K562 (cell line): ENCODE measurements around the gene INPP5K.

Source experiments
- BRF2 ChIP-seq: IDR thresholded peaks from 3 replicates; pipeline ENCODE4 v1.6.1; 2011; ENCODE audit warnings: borderline replicate concordance, mild to moderate bottlenecking; ENCODE audit not compliant: insufficient read length, insufficient read depth
- ETV6 ChIP-seq, 3 experiments: fragments of 150-350 bp in 1 of 3; sonication (generic) in 1 of 3; formaldehyde crosslinking in 1 of 3; IDR thresholded peaks; 2 replicates each; pipeline versions ENCODE4 v1.6.1 to v1.8.0; 2014 to 2022; ENCODE audit warnings: borderline replicate concordance in 2 of 3, low read depth in 2 of 3, antibody characterized with exemption in 1 of 3, low read length in 1 of 3, mild to moderate bottlenecking in 1 of 3, missing genetic modification reagents in 1 of 3
- FIP1L1 ChIP-seq: fragments of 200-400 bp; formaldehyde crosslinking; IDR thresholded peaks from 2 replicates; pipeline ENCODE4 v1.6.1; 2018; ENCODE audit warnings: mild to moderate bottlenecking, low read depth, low read length; ENCODE audit not compliant: poor library complexity, severe bottlenecking
- FOXK1 ChIP-seq: sonication (generic); formaldehyde crosslinking; IDR thresholded peaks from 2 replicates; pipeline ENCODE4 v1.8.0; 2022; ENCODE audit warnings: missing genetic modification reagents, mild to moderate bottlenecking, borderline replicate concordance
- MLLT1 ChIP-seq, 2 experiments: fragments of 450-650 bp; IDR thresholded peaks; 2 replicates each; pipeline ENCODE4 v1.6.1; 2016
- MTA2 ChIP-seq: fragments of 450-650 bp; IDR thresholded peaks from 2 replicates; pipeline ENCODE4 v1.6.1; 2016; ENCODE audit warnings: low read depth
- TCF7L2 ChIP-seq: fragments of 150-350 bp; IDR thresholded peaks from 2 replicates; pipeline ENCODE4 v1.6.1; 2016; ENCODE audit warnings: low read depth, mild to moderate bottlenecking, low read length, moderate library complexity
- USF1 ChIP-seq: sonication (generic); formaldehyde crosslinking; IDR thresholded peaks from 2 replicates; pipeline ENCODE4 v1.9.0; 2022; ENCODE audit warnings: mild to moderate bottlenecking, missing genetic modification reagents
- ZBTB40 ChIP-seq, 2 experiments: fragments of 450-650 bp in 1 of 2; sonication (generic) in 1 of 2; formaldehyde crosslinking in 1 of 2; IDR thresholded peaks; 2 replicates each; pipeline versions ENCODE4 v1.7.1 to v1.9.0; 2016 to 2022; ENCODE audit warnings: inconsistent platforms in 1 of 2, mild to moderate bottlenecking in 1 of 2, missing genetic modification reagents in 1 of 2
- ZKSCAN3 ChIP-seq: fragments of 250-450 bp; sonication (Bioruptor Pico); IDR thresholded peaks from 2 replicates; pipeline ENCODE4 v1.4.0; 2020
- ZNF316 ChIP-seq: fragments of 450-650 bp; IDR thresholded peaks from 2 replicates; pipeline ENCODE4 v1.6.1; 2016
- ZNF354B ChIP-seq: fragments of 250-450 bp; sonication (Bioruptor Pico); IDR thresholded peaks from 2 replicates; pipeline ENCODE4 v1.4.0; 2020
- TF ChIP-seq, protein P1 (sequence below): sonication (generic); formaldehyde crosslinking; IDR thresholded peaks from 2 replicates; pipeline ENCODE4 v1.4.0; 2020; ENCODE audit warnings: mild to moderate bottlenecking, missing genetic modification reagents

DNA sequence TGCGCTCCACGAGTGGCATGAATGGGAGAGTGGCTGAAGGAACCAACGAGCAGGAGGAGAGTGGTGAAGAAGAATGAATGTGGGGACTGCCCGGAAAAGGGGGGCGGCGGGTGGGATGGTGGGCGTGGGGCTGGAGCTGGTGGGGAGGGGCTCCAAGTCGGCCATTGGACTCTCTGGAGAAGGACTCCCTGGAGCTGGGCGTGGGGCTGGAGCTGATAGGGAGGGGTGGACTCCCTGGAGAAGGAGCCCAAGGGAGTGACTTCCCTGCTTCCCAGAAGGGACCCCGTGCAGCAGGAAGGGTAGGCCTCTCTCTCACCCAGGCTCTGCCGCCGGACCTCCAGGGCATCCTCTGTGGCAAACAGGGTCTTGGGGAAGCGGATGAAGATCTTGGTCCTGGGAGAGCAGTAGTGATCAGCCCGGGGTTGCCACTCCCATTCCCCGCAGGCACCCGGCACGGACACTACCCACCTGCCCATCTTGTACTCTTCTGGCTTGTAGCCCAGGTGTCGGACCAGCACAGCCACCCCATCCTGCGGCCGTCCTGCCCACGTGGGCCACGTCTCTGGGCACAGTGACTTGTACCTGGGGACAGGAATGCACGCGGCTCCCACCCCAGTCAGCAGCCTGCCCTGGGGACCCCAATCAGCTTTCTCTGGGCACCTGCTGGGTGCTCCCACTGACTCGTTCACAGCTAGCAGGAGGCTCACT is 45.5 kb downstream of the INPP5K start:
- TF ChIP-seq MTA2: no peak
- TF ChIP-seq MLLT1 (IDR thresholded peaks at IDR 0.05): no peak
- TF ChIP-seq FIP1L1: no peak
- TF ChIP-seq TCF7L2: no peak
- no peak for TF ChIP-seq FOXK1 (CRISPR knock-in tag)
- no peak for TF ChIP-seq BRF2
- TF ChIP-seq ZKSCAN3 (CRISPR knock-in tag): no peak
- no peak for TF ChIP-seq ZBTB40 (IDR thresholded peaks at IDR 0.05)
- TF ChIP-seq ZBTB40 (CRISPR knock-in tag; IDR thresholded peaks at IDR 0.05): no peak
- TF ChIP-seq ZNF316: no peak
- TF ChIP-seq, protein P1, sequence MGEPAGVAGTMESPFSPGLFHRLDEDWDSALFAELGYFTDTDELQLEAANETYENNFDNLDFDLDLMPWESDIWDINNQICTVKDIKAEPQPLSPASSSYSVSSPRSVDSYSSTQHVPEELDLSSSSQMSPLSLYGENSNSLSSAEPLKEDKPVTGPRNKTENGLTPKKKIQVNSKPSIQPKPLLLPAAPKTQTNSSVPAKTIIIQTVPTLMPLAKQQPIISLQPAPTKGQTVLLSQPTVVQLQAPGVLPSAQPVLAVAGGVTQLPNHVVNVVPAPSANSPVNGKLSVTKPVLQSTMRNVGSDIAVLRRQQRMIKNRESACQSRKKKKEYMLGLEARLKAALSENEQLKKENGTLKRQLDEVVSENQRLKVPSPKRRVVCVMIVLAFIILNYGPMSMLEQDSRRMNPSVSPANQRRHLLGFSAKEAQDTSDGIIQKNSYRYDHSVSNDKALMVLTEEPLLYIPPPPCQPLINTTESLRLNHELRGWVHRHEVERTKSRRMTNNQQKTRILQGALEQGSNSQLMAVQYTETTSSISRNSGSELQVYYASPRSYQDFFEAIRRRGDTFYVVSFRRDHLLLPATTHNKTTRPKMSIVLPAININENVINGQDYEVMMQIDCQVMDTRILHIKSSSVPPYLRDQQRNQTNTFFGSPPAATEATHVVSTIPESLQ (CRISPR knock-in tag): no peak
- no peak for TF ChIP-seq ETV6 (IDR thresholded peaks at IDR 0.05; ENCODE audit: borderline replicate concordance in 1 of 2, low read depth in 2 of 2, low read length in 1 of 2)
- no peak for TF ChIP-seq ETV6 (CRISPR knock-in tag; IDR thresholded peaks at IDR 0.05; ENCODE audit: borderline replicate concordance)
- no peak for TF ChIP-seq ZNF354B (CRISPR knock-in tag)
- no peak for TF ChIP-seq USF1
